ENCODE measurements around the gene SALL4.
"Not testable (repeated sequence)": the region's sequence is repeated elsewhere in the genome, so short reads cannot be mapped to it uniquely, and the experiment has no call there.

SALL4 gene

DNA sequence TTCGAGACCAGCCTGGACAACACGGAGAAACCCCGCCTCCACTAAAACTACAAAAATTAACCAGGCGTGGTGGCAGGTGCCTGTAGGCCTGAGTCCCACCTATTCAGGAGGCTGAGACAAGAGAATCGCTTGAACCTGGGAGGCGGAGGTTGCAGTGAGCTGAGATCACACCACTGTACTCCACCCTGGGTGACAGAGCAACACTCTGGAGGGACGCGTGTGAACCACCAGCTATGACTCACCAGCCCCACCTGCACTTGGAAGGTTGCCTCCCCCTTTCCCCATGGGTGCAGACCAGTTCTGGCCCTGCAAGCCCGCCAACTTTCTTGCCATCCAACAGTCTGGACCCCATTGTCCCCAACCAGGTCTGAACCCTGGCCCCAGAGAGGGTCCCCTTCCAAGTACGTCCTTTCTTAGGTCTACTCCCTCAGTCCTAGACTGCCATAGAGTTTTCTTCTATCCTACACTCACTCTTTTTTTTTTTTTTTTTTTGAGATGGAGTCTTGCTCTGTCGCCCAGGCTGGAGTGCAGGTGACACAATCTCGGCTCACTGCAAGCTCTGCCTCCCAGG is 63.4 kb downstream of the SALL4 start:
- no peak for DNase-seq (ENCODE audit: low read depth in 1 of 2, low spot score in 1 of 2)

- not testable (repeated sequence) for DNase-seq (ENCODE audit: low read depth in 1 of 2, low spot score in 1 of 2)
These were observed 64.1 kb downstream of the SALL4 start for GRCh38 chr20:51738261-51738660.

GRCh38 chr20:51736947-51737346 is 65.4 kb downstream of the SALL4 start:
- no peak for DNase-seq (ENCODE audit: low read depth in 1 of 2, low spot score in 1 of 2)

GRCh38 chr20:51735728-51736600 is 66.4 kb downstream of the SALL4 start:
- no peak for DNase-seq (ENCODE audit: low read depth in 1 of 2, low spot score in 1 of 2)

DNA sequence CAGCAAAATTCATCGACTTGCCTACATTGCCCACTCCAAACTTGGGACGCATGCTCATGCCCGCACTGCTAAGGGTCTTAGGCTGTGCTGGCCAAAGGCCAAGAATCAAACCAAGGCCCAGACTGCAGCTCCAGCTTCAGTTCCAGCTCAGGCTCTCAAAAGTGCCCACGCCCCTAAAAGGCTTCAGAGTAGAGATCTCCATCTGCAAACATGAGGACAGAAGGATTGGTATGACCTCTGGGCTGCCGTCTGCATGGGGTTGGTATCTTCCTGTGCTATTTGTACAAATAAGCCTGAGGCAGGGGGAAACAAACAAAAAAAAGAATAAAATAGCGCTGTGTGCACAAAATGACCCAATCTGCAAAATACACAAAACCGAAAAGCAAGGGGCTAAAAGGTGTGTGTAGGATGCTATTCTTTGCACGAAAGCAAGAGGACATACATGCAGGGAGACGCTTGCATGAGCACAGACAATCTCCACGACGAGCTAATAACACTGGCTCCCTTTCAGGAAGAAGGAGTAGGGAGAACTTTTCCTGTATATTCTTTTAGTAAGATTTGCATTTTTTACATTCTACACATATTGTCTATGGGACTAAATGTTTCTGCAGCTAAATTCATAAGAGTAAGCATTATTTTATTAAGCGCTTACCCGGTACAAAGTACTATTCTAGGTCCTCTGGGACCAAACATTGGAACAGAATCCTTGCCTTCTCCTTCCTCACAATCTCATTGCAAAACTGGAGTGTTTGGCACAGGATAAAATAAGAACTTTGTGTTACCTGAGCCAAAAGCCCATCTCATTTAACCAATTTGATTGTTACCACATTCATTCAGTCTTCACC is 67.2 kb downstream of the SALL4 start:
- DNase-seq (ENCODE audit: low read depth in 1 of 2, low spot score in 1 of 2): no peak

DNA sequence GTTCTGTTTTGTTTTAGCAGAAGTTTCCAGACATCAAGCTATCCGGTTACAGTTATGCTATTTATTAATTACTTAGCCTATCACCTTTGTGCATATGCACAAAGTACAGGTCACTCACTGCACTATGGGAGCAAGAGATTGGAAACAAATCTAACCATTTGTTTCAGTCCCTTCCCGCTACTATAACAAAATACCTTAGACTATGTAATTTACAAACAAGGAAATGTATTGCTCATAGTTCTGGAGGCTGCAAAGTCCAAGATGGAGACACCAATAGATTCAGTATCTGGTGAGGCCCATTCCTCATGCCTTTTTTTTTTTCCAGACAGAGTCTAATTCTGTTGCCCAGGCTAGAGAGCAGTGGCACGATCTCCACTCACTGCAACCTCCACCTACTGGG is 69.3 kb downstream of the SALL4 start:
- no peak for DNase-seq (ENCODE audit: low read depth in 1 of 2, low spot score in 1 of 2)

All from activated T-helper 1 cell treated with anti-CD3 and anti-CD28 coated beads, Interleukin-2, amount 50 U/mL, for 16 hours (primary cell).